HepG2 (cell line): ENCODE measurements around the gene HLA-DOA. TPM values are rescaled to one million over a fixed set of nuclear protein-coding genes. Genes with fewer than 3 reads are reported as not detected.
A peak's percentile ranks its signal among the peaks of the same experiment; 100 is the strongest.

Experiments
- DBP ChIP-seq: sonication (generic); formaldehyde crosslinking; IDR thresholded peaks from 2 replicates; pipeline ENCODE4 v1.4.0; 2020; ENCODE audit warnings: missing genetic modification reagents; ENCODE audit errors: not compliant biosample characterization
- DNMT1 ChIP-seq: sonication (generic); formaldehyde crosslinking; IDR thresholded peaks from 2 replicates; pipeline ENCODE4 v1.5.1; 2020; ENCODE audit warnings: mild to moderate bottlenecking, missing genetic modification reagents
- EHMT2 ChIP-seq: fragments of 200-600 bp; sonication (generic); IDR thresholded peaks from 2 replicates; pipeline ENCODE4 v1.7.0; 2017; ENCODE audit warnings: antibody characterized with exemption, low read depth, low read length, borderline replicate concordance
- FOXP1 ChIP-seq, 2 experiments: fragments of 450-650 bp in 1 of 2; IDR thresholded peaks; 2 replicates each; pipeline ENCODE4 v1.6.1; 2017 to 2018; ENCODE audit warnings: antibody characterized with exemption in 1 of 2
- HES4 ChIP-seq: sonication (generic); formaldehyde crosslinking; IDR thresholded peaks from 2 replicates; pipeline ENCODE4 v1.9.0; 2021; ENCODE audit warnings: mild to moderate bottlenecking, missing genetic modification reagents, borderline replicate concordance
- HHEX ChIP-seq: IDR thresholded peaks from 2 replicates; pipeline ENCODE4 v1.6.1; 2016; ENCODE audit warnings: control low read depth
- MTA3 ChIP-seq: sonication (generic); formaldehyde crosslinking; IDR thresholded peaks from 2 replicates; pipeline ENCODE4 v1.4.0; 2020; ENCODE audit warnings: missing genetic modification reagents
- NONO ChIP-seq, 2 experiments: fragments of 450-650 bp in 1 of 2; sonication (generic) in 1 of 2; formaldehyde crosslinking in 1 of 2; IDR thresholded peaks in 1 of 2; conservative IDR thresholded peaks in 1 of 2; 2 replicates each; pipeline versions ENCODE4 v1.6.1 to v1.8.0; 2017 to 2022; ENCODE audit warnings: mild to moderate bottlenecking in 1 of 2, missing genetic modification reagents in 1 of 2, moderate library complexity in 1 of 2
- NR2F6 ChIP-seq, 2 experiments: IDR thresholded peaks; 2 replicates each; pipeline ENCODE4 v1.6.1; 2016; ENCODE audit warnings: antibody characterized with exemption in 1 of 2, mild to moderate bottlenecking in 1 of 2
- PRMT3 ChIP-seq: sonication (generic); formaldehyde crosslinking; IDR thresholded peaks from 2 replicates; pipeline ENCODE4 v1.8.1; 2022; ENCODE audit warnings: low read depth, mild to moderate bottlenecking, moderate library complexity, missing genetic modification reagents, borderline replicate concordance
- RFX3 ChIP-seq: IDR thresholded peaks from 2 replicates; pipeline ENCODE4 v1.6.1; 2016; ENCODE audit warnings: missing biosample characterization, missing genetic modification reagents
- STAT5B ChIP-seq: sonication (generic); formaldehyde crosslinking; IDR thresholded peaks from 2 replicates; pipeline ENCODE4 v1.4.0; 2020; ENCODE audit warnings: missing genetic modification reagents
- TOE1 ChIP-seq: sonication (generic); formaldehyde crosslinking; IDR thresholded peaks from 2 replicates; pipeline ENCODE4 v1.4.0; 2020; ENCODE audit warnings: mild to moderate bottlenecking, missing genetic modification reagents
- TRAFD1 ChIP-seq: sonication (generic); formaldehyde crosslinking; IDR thresholded peaks from 2 replicates; pipeline ENCODE4 v1.5.1; 2020; ENCODE audit warnings: missing genetic modification reagents, mild to moderate bottlenecking, borderline replicate concordance
- ZNF431 ChIP-seq: sonication (generic); formaldehyde crosslinking; IDR thresholded peaks from 2 replicates; pipeline ENCODE4 v1.9.0; 2022; ENCODE audit warnings: missing genetic modification reagents, low read depth, mild to moderate bottlenecking, borderline replicate concordance
- ZNF451 ChIP-seq: sonication (generic); formaldehyde crosslinking; IDR thresholded peaks from 2 replicates; pipeline ENCODE4 v1.5.0; 2020; ENCODE audit warnings: mild to moderate bottlenecking, missing genetic modification reagents
- ZNF557 ChIP-seq: sonication (generic); formaldehyde crosslinking; IDR thresholded peaks from 2 replicates; pipeline ENCODE4 v1.4.0; 2020; ENCODE audit warnings: missing genetic modification reagents
- ZNF609 ChIP-seq: sonication (generic); formaldehyde crosslinking; IDR thresholded peaks from 2 replicates; pipeline ENCODE4 v1.4.0; 2020; ENCODE audit warnings: mild to moderate bottlenecking, missing genetic modification reagents, borderline replicate concordance
- ZNF709 ChIP-seq: sonication (generic); formaldehyde crosslinking; IDR thresholded peaks from 2 replicates; pipeline ENCODE4 v1.5.0; 2020; ENCODE audit warnings: mild to moderate bottlenecking, missing genetic modification reagents
- ZNF747 ChIP-seq: sonication (generic); formaldehyde crosslinking; IDR thresholded peaks from 2 replicates; pipeline ENCODE4 v1.8.1; 2023; ENCODE audit warnings: missing genetic modification reagents, mild to moderate bottlenecking, borderline replicate concordance
- polyA plus RNA-seq, 8 experiments: library from polyadenylated mRNA; depleted of rRNA in 3 of 8; stranded (reverse) in 7 of 8; unstranded in 1 of 8; fragments of >200 nt; fragmentation: Illumina TruSeq in 4 of 8; extraction: Trizol in 4 of 8; gene quantifications; 2 replicates each; pipeline versions ENCODE4 v1.2.1 to v1.2.3, GENCODE V29; 2011 to 2016; ENCODE audit warnings: low read depth in 4 of 8, missing spikeins in 1 of 8, mixed read lengths in 1 of 8; ENCODE audit not compliant: insufficient read depth in 1 of 8
- total RNA-seq, 5 experiments: library from RNA; depleted of rRNA; stranded (reverse); fragments of >200 nt; fragmentation: Illumina TruSeq; extraction: Trizol; gene quantifications; 2 replicates each; pipeline ENCODE4 v1.2.3, GENCODE V29; 2016; ENCODE audit warnings: low read depth in 1 of 5

HLA-DOA gene
- total and polyA plus RNA-seq, 2 of the 13 experiments (the other 11 are each of a cell fraction or from before 2014, with no cell fraction given), result 0.03 to 0.09 TPM

GRCh38 chr6:32968093-32968866, 41.1 kb downstream of the HLA-DOA start, which contains the start of gene BRD2 (continued):
- TF ChIP-seq TRAFD1 (0 out of 2 replicates have a peak, but pooled peaks have one; percentile 14), TOE1 (CRISPR knock-in tag) (no peak), HES4 (CRISPR knock-in tag) (peak; percentile 73), HHEX (CRISPR knock-in tag) (no peak; the same call in 1 of the 2 replicates), MTA3 (CRISPR knock-in tag) (no peak), NONO (IDR thresholded peaks at IDR 0.05) (no peak), NONO (CRISPR knock-in tag; conservative IDR thresholded peaks at IDR 0.05) (peak; percentile 97), PRMT3 (CRISPR knock-in tag) (no peak), ZNF557 (CRISPR knock-in tag) (peak; percentile 88; the same call in 1 of the 2 replicates), STAT5B (CRISPR knock-in tag) (0 out of 2 replicates have a peak, but pooled peaks have one; percentile 10), ZNF451 (CRISPR knock-in tag) (peak; percentile 90), FOXP1 (IDR thresholded peaks at IDR 0.05) (no peak), FOXP1 (CRISPR knock-in tag; IDR thresholded peaks at IDR 0.05) (no peak), ZNF431 (peak; percentile 72; the same call in 1 of the 2 replicates), DNMT1 (peak; percentile 95; the same call in 1 of the 2 replicates), DBP (CRISPR knock-in tag) (peak; percentile 59), RFX3 (CRISPR knock-in tag) (no peak), NR2F6 (IDR thresholded peaks at IDR 0.05) (peak; percentile 41), NR2F6 (CRISPR knock-in tag; IDR thresholded peaks at IDR 0.05) (peak; percentile 90), ZNF709 (CRISPR knock-in tag) (peak; percentile 87; the same call in 1 of the 2 replicates), ZNF609 (peak; percentile 76; the same call in 1 of the 2 replicates), EHMT2 (no peak), ZNF747 (CRISPR knock-in tag) (peak; percentile 69)
